Stomach (tissue), 4 donors: ENCODE data around the gene SSBP3.

Experiments
- CTCF ChIP-seq, 7 experiments: fragments of 450-650 bp in 4 of 7; fragments of 200-600 bp in 3 of 7; sonication (generic) in 3 of 7; IDR thresholded peaks; one replicate each; pipeline ENCODE4 v1.5.1; 2016 to 2019; ENCODE audit warnings: antibody characterized with exemption in 7 of 7, control low read depth in 2 of 7, mild to moderate bottlenecking in 1 of 7
- POLR2A ChIP-seq, 4 donors: fragments of 450-650 bp; IDR thresholded peaks; one replicate each; pipeline ENCODE4 v1.6.1; 2016; ENCODE audit warnings: antibody characterized with exemption in 4 of 4, control low read depth in 2 of 4, mild to moderate bottlenecking in 1 of 4, moderate library complexity in 1 of 4
- POLR2AphosphoS5 ChIP-seq, 3 donors: sonication (generic); formaldehyde crosslinking; IDR thresholded peaks; one replicate each; pipeline ENCODE4 v1.6.1; 2016; ENCODE audit warnings: antibody characterized with exemption in 3 of 3

- no peak for TF ChIP-seq POLR2AphosphoS5 (IDR thresholded peaks at IDR 0.05)
- TF ChIP-seq CTCF (IDR thresholded peaks at IDR 0.05) = no peak
- TF ChIP-seq POLR2A (IDR thresholded peaks at IDR 0.05) = no peak
Observed at GRCh38 chr1:54375298-54375697, 30.9 kb downstream of the SSBP3 start.
